HCEC 1CT (cell line): ENCODE data around the gene MTARC2.

ENCODE experiments used
- DNase-seq: peaks from one replicate; pipeline ENCODE4 v3.0.0-alpha.2; 2017

The MTARC2 gene

GRCh38 chr1:220833436-220833835, 85.3 kb downstream of the MTARC2 start:
- no peak for DNase-seq
